Fibroblast of skin of right biceps (primary cell): Measurements from ENCODE around the gene CHRNA7.
A peak's percentile ranks its signal among the peaks of the same experiment; 100 is the strongest.

ENCODE experiments used
- DNase-seq: peaks from one replicate; pipeline ENCODE4 v3.0.0-alpha.2; 2013

Gene CHRNA7

GRCh38 chr15:32029862-32030781 is at the start of gene CHRNA7:
TSS of gene CHRNA7 (plus strand) at chr15:32030515. CDS start at chr15:32030595, 80 bp downstream.
- DNase-seq: peak; percentile 66

DNA sequence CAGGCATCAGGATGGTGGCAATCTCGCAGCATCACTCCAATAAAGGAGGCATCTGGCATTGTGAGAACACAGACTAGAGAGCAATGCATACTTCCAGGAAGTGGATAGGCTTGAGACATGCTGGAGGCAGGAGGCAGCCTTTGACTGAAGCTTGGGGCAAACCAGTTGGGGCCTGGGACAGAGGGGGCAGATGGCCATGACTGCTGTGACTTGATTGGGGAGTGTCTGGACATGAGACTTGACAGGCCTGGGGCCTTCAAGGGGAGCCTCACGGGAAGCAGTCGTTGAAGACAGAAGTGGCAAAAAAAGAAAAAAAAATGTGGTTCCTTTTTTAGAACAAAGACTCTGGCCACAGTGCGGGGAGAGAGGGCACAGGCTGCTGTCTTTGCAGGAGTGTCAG is 44.7 kb upstream of the CHRNA7 start:
- DNase-seq: no peak

GRCh38 chr15:31993062-31993461 is 37.3 kb upstream of the CHRNA7 start:
- DNase-seq: no peak

- no peak for DNase-seq
These were observed 32.6 kb upstream of the CHRNA7 start for GRCh38 chr15:31997711-31998110.

DNA sequence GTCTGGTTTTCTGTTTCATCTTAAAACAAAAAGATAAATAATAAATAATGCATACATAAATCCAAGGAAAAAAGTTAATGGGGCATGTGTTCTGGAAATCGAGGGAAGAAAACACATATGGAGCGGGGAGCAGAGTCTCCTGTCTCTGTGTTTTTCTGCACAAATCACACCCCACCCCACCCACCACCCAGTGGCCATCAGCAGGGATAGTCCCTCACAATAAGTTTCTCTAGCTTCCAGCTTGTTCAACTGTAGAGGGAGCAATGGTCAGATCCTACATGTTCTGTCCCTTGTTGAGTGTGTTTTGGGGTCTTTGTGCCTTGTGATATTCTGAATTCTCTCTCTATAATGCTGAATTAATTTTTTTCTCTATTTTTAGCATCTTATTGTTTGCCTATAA is 26.8 kb upstream of the CHRNA7 start:
- DNase-seq: no peak

DNA sequence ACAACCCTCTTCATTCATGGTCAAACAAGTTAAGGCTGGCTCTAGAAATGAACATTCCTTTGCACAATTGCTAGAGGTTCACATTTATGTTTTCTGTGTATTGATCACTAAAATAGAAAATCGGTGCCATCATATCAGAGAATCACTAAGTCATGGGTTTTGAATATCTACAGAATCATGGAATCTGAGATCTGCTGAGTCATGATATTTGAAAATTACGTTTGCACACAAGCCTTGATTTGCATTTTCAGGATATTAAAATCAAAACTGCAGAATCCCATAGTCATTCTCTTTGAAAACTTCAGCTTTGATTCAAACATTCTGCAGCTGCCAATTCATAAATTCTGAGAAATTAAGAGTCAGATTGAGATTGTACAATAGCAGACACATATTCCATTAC is 26.1 kb upstream of the CHRNA7 start:
- DNase-seq: no peak

- DNase-seq: no peak
These were observed 22.9 kb upstream of the CHRNA7 start for GRCh38 chr15:32007355-32007960.

- DNase-seq: no peak
These were observed 15.4 kb upstream of the CHRNA7 start for GRCh38 chr15:32014953-32015352.

DNA sequence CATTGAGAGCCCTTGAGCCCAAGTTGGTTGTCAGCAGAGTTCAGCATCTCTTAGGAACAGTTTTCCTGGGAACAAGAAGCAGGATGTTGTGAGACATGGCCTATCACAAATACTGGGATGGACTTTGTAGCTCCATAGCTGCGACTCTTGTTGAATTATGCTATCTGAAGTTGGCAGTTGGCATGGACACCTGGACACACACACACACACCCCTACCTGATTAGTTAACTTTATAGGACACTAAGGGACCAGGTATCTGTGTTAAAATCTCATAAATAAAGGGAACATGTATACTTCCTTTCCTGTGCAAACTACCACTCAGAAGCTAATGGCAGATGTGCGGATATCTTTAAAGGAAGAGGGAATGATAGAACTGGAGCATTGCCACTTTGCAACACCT is 10.2 kb upstream of the CHRNA7 start:
- DNase-seq: no peak

GRCh38 chr15:32028921-32029320 is 1.4 kb upstream of the CHRNA7 start:
- DNase-seq: no peak

- peak; percentile 21 for DNase-seq
These were observed 880 bp upstream of the CHRNA7 start for GRCh38 chr15:32029409-32029861.

DNA sequence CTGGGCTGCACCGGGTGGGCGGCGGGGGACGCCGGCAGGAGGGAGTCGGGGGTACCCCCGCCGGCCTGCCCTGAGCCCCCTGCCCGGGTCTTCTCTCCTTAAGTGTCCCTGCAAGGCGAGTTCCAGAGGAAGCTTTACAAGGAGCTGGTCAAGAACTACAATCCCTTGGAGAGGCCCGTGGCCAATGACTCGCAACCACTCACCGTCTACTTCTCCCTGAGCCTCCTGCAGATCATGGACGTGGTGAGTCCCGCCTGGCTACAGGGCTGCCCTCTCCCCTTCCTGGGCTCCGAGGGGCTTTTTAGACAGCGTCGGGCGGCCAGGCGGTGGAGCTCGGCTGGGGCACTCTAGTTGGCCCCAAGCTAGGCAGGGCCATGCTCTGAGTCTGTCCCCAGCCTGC is 480 bp downstream of the CHRNA7 start:
- DNase-seq: no peak

DNA sequence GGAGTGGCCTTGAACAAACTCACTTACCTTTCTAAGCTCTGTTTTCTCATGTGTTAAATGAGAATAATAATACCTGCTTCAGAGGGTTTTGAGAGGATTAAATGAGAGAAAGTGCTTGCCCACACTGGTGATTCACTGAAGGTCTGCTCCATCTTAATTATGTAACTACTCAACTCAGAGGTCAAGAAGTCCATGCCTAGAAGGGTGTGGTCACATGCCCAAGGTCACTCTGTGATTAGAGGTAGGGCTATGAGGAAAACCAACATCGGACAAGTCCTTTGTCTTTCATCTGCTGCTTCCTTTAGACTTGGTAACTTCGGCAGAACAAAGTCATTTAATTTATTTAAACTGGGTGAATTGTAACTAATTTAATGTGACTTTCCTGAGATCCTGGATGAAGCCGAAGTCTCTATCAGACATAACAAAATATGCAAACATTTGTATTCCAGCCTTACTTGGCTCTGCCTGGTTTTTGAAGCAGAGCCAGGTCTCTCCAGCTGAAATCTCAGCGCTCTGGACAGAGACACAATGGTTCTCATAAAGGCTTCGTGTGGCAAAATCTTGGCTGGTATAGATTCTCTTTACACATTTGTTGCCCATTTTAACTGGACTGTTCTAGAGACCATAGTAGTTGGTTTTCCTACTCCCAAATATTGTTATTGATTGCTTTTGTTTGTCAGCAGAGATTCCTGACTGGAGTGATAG is 3.0 kb downstream of the CHRNA7 start:
- DNase-seq: no peak

DNA sequence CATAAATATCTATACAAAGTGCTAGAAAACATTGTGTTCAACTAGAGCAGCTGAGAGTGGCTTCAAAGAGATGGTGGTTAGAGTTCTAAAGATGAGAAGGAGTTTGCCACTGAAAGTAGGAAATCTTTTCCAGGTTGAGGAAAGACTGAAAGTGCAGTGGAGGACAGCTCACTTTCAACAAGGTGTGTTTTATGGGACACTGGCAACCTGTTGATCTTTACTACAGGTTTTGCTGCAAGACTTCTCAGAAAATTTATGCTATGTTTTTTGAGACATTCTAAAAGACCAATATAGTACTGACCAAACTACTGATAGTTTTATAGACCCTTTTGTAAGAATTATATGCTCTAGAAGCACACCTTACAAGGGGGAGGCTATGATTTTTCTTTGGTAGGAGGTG is 3.8 kb downstream of the CHRNA7 start:
- no peak for DNase-seq

DNA sequence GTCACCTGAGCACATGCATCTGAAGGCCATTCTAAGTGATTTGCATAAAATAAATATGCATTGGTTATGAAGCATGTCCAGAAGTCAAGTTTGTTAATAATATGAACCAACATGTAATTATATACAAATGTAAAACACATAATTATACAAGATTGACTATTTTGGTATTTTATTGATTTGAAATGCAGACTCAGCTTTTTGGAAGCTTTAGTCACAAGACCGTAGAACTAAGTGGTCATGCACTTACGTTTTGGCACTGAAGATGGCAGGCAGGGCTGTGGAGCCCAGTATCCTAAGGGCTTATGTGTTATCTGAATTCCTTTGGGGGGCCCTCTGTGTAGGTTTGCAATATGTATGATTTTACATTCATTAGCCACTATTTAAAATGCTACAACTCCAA is 5.0 kb downstream of the CHRNA7 start:
- DNase-seq: no peak

GRCh38 chr15:32036971-32037370 is 6.7 kb downstream of the CHRNA7 start:
- DNase-seq: no peak

- no peak for DNase-seq
These were observed 11.0 kb downstream of the CHRNA7 start for GRCh38 chr15:32041294-32041693.

GRCh38 chr15:32042269-32042972 is 12.1 kb downstream of the CHRNA7 start:
- peak; percentile 20 for DNase-seq

- DNase-seq: no peak
These were observed 23.4 kb downstream of the CHRNA7 start for GRCh38 chr15:32053719-32054118.

DNA sequence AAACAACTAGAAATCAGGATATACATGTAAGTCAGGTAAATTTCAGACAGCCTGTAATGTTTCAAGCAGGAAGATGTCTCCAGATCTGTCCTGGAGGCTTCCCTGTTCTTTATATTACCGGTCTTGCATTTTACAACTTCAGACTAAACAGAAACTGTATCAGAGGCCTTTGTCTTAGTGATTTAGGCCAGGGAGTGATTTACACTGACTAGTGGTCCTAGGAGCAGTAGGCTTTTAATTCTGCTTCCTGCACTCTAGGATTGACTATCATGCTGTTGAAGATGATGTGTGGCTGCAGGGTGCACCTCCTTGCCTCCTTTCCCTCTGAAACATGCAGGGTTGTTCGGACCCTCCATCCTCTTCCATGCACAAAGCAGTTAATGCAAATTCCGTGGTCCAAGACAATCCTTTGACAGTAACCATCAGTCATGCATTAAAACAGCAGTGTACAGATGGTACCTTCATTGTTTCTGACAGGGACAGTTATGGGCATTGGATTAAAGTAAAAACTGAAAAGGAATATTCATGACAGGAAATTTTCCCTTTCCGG is 27.6 kb downstream of the CHRNA7 start:
- no peak for DNase-seq

- no peak for DNase-seq
These were observed 30.4 kb downstream of the CHRNA7 start for GRCh38 chr15:32060706-32061105.

GRCh38 chr15:32067115-32067514 is 36.8 kb downstream of the CHRNA7 start:
- DNase-seq: no peak
